Activated CD4-positive, alpha-beta T cell treated with anti-CD3 and anti-CD28 coated beads for 1 hour (primary cell): Measurements from ENCODE around the gene UVRAG.

Experiments used
- DNase-seq: peaks from one replicate; pipeline ENCODE4 v3.0.0-alpha.2; 2020

The UVRAG gene

DNA sequence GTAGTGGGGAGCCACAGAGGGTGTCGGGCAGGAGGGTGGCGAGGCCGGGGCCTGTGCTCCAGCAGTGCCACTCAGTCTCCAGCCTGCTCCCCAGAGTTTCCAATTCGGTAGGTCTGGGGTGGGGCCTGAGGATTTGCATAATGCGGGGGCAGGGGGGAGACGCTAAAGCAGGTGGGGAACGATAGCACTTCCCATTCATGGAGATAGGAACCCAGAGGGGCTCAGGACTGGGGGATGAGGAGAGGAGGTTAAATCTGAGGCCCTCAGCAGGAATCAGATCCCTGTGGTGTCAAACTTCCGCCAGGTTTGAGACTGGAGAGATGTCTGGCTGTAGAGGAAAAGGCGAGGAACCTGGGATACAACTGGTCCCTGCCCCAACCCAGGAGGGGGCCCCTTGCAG is 361.5 kb downstream of the UVRAG start:
- DNase-seq, result no peak

DNA sequence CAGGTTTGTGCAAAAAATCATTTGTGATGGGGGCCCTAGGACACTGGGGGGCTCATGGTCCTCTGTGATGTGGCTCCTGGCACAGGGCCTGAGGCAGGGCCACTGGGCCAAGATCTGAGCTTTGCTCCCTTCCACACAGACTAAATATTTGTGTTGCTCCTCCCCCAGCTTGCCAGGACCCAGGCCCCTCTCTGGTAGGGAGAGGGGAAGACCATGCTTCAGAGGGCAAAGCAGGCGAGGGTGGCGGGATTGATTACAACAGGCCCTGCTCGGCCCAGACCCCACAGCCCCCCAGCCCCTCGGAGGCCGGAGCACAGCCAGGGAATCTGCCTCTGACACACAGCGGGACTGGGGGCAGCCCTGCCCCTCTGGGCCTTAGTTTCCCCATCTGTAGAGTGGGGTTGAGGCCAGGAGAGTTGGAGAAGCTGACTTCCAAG is 362.3 kb downstream of the UVRAG start:
- no peak for DNase-seq

DNA sequence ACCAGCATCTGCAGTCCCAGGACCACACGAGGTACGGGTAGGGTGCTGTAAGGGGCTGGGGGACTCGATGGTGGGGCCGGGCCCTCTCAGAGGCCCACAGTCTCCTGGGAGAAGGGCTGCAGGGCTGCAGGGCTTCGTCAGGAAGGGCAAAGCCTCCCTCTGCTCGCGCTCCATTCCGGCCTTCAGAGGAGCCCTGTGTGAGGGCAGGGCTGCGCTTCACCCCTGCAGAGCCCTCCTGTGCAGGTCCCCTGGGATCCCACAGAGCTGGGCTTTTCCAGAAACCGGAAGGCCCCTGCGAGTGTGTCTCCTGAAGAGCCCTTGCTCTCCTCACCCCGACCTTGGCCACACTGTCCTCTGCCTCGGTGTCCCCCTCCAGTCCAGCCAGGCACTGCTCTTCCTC is 364.1 kb downstream of the UVRAG start:
- DNase-seq, result no peak

DNA sequence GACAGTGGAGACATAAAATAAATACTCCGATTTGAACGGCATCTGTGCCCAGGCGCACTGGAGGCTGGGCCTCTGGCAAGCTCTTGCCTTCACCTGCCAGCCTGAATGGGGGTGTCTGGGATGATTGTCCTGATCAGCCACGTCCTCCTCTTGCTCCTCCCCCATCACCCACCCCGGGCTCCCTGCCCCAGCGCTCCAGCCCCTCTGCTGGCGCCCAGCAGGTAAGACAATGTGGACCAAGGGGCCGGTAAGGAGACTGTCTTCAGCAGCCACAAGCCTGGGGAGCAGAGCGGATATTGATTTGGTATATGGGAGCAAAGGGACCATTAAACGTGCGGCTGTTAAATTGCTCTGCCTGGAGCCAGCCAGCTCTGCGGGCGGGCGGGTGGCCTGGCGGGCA is 366.4 kb downstream of the UVRAG start:
- DNase-seq, result no peak

DNA sequence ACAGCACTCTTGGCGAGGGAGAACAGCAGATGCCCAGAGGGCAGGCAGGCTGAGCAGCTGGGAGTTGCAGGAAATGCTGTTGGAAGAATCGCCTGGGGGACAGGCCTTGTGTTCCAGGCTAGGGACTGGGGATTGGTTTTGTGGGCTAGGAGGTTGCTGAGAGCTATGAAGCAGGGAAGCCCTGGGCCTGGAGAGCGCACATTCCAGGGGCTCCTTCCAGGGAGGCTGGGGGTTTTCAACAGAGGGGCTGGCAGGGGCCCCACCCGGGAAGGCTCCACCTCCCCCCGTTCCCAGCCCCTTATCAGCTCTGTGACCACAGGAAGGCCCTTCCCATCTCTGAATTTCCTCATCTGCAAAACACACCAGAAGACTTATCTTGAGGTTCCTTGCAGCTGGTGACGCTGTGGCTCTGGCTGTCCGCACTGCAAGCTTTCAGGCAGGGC is 369.6 kb downstream of the UVRAG start:
- DNase-seq, result no peak

DNA sequence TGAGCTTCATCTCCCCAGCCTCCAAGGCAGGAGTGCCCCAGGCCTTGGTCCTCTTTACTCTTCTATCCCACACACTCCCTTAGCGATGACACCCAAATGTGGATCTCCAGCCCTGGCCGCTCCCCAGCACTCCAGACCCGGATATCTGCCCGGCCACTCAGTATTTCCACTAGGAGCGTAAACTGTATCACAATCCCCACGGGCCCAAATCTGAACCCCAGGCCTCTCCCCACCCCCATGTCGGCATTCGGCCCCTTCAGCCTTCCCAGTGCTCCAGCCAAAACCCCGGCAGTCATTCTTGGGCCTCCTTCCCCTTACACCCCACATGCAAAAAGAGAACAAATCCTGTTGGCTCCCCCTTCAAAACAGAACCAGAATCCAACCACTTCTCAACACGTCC is 370.5 kb downstream of the UVRAG start:
- no peak for DNase-seq

DNA sequence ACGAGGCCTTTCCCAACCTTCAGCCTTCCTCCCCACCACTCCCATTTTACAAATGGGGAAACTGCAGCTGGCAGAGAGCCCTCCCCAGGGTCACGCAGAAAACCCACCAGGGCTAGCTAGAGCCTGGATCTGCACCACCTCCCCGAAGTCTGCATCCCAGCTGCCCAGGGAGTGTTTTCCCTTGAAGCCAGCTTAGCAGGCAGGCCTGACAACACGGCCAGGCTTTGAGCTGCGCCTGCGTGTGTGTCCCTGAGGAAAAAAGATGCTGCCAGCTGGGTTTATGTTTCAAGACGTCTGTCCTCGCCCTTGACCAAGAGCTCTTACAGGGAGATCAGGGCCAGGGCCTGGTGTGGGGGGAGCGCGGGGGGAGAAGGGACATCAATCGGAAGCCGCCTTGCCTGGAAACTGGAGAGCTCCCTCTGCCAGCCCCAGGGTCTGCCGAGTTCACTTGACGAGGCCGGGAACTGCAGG is 371.0 kb downstream of the UVRAG start:
- DNase-seq, result no peak

DNA sequence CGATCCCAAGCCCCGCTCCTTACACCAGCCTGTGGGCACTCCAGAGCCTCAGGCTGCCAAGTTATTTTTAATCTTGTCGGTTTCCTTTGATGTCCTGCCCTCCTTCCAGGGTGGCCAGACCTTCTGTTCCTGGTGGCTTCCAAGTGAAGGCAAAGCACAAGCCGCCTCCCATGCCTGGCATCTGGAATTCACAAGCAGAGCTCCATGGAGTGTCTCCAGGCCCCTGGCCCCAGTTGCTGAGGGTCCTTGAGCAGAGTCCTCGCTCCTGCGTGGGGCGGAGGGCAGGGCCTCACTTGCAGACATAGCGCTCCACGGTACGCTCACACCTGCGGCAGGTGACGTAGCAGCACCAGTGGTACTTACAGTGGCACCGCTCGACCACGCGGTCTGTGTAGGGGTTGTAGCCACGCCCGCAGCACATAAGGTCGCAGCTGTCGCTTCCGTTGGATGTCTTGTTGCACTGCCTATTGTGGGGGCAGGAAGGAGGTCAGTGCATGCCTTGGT is 371.8 kb downstream of the UVRAG start:
- DNase-seq, result no peak

DNA sequence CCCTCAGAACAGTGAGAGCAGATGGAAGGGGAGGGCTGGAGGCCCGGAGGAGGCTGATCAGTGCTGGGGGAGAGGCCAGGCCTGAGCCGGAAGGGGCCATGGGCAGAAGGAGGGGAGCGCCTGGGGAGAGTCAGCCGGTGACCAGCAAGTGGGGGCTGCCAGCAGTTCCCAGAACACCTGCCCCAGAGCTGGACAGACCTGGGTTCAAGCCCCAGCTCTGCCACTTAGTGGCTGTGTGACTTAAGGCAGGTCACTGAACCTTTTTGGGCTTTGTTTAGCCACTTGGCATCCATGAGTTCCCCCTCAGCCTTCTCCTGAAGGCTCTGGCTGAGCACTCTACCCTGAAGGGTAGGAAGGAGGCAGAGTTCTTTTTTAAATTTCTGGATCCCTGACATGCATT is 373.9 kb downstream of the UVRAG start:
- DNase-seq, result no peak

DNA sequence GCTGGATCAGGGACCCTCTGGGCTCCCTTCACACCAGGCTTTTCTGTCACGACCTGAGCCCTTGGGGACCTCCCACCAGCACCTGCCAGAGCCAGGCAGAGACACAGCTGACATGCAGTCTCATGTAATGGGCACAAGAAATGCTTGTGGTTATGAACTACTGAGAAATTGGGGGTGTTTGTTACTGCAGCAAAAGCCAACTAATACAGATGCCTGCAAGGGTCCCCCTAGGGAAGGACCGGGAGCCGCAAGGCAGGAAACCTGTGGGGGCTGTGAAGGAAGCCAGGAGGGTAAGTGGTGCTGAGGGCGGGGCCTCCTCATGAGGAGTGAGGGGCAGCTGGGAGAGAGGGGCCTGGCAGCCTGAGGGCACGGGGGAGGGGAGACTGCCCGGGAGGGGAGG is 374.7 kb downstream of the UVRAG start:
- DNase-seq, result no peak

DNA sequence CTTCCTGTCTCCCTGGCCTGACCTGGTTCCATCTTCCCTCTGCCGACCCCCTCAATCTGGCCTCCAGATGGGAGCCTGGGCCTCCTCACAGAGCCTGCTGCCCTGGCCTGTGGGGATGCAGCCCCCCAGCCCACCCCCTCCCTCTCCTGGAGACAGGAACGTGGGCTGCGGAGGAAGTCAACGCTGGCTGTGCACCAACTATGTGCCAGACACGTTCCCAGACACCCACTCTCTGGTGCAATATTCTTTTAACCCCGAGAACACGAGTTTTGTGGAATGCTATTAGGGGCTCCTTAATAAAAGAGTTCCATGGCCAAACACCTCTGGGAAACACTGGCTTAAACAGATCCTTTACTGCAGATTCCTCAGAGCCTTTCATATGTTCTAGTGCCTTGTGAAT is 375.4 kb downstream of the UVRAG start:
- DNase-seq, result no peak
